MM.1S (cell line): ENCODE data around the gene ASCC3.

Experiments used
- CTCF ChIP-seq: fragments of 300-600 bp; sonication (generic); IDR thresholded peaks from 2 replicates; pipeline ENCODE4 v1.5.1; 2016; ENCODE audit warnings: antibody characterized with exemption, low read length, mixed read lengths
- EZH2 ChIP-seq: fragments of 300-600 bp; sonication (generic); optimal IDR thresholded peaks from 2 replicates; pipeline ENCODE3; 2017; ENCODE audit warnings: low read depth, mild to moderate bottlenecking, antibody characterized with exemption, low read length, mixed read lengths
- EZH2phosphoT487 ChIP-seq: fragments of 300-600 bp; sonication (generic); IDR thresholded peaks from 2 replicates; pipeline ENCODE4 v1.6.1; 2018; ENCODE audit warnings: antibody characterized with exemption, low read length

- no peak for TF ChIP-seq CTCF
- TF ChIP-seq EZH2phosphoT487: no peak
- no peak for TF ChIP-seq EZH2
Measured at GRCh38 chr6:100680163-100680562, 201.0 kb downstream of the ASCC3 start.
